ENCODE data around the gene FAM229A.

FAM229A gene

DNA sequence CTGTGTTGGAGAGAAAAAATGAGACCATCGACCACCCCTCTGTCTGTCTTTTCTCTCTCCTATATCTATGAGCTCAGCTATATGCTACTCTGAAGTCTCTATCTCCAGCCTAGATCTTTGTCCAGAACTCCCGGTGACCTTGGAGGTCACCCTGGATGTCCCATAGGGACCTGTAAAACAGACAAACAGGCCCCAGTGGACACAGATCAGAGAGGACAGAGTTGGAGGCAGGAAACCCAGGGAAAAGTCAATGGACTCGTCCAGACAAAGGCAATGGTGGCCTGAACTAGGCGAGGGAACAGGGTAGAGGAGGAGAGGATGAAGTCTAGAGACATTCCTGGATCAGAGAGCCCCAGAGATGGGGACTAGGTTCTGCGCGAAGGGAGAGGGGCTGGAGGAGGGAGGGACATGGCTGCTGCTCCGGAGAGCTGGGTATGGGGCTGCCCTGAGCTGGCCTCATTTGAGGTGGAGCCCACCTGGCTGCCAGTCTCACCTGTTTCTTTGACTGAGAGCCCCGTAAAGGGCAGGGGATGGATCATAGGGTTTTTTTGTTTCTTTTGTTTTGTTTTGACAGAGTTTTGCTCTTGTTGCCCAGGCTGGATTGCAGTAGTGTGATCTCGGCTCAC lies 15.6 kb downstream of the FAM229A start:
- no peak for DNase-seq (ENCODE audit: low spot score)

- no peak for DNase-seq (ENCODE audit: low spot score)
Observed at GRCh38 chr1:32345289-32345827, 16.9 kb downstream of the FAM229A start.

GRCh38 chr1:32342704-32343103 lies 19.6 kb downstream of the FAM229A start:
- no peak for DNase-seq (ENCODE audit: low spot score)

- DNase-seq (ENCODE audit: low spot score), result peak; percentile 72
Observed at GRCh38 chr1:32341971-32342370, 20.3 kb downstream of the FAM229A start.

- DNase-seq (ENCODE audit: low spot score), result no peak
Observed at GRCh38 chr1:32341186-32341757, 21.0 kb downstream of the FAM229A start.

DNA sequence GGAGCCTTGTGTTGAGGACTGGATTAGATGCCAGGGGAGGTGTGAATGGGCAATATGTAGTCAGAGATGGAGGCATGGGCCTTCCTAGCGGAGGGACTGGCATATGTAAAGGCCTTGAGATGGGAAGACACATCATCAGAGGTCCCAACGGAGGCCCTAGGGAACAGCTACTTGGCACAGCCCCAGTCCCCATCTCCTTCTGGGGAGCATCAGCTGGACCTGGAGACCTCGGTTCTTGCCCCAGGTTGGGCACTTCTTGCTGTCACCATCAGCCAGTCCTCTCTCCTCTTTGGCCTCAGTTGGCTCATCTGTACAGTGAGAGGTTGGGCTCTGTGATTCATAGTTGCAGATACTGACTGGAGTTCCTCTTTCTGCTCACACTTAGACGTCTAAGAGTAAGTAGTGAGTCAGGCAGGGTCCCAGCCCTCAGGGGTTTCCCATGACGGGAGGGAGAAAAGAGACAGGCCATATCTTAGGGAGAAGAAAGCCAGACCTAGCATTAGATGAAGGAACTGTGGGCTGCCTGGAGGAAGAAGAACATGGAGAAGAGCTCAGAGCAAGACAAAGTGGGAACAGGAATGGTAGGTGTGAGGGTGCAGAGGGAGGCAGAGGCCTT lies 22.8 kb downstream of the FAM229A start:
- DNase-seq (ENCODE audit: low spot score), result peak; percentile 75

- DNase-seq (ENCODE audit: low spot score), result no peak
Observed at GRCh38 chr1:32338637-32339145, 23.6 kb downstream of the FAM229A start.

GRCh38 chr1:32337855-32338636 lies 24.2 kb downstream of the FAM229A start:
- DNase-seq (ENCODE audit: low spot score), result peak; percentile 64

GRCh38 chr1:32336963-32337675 lies 25.2 kb downstream of the FAM229A start:
- DNase-seq (ENCODE audit: low spot score), result peak; percentile 91

DNA sequence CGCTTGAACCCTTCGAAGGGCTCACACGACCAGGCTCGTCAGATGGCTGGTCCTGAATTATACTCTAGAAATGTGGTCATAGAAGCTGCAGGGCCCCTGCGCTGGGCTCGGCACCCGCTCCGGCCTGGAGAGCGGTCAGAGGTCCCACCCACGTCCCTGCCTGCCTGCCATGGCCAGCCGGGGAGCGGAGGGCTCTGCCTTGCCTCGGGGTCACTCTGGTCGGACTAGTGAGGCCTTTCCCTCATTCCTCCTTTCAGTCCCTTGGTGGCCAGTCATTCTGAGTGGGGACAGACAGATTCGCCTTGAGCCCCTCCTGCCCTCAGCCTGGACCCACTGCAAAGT lies 25.7 kb downstream of the FAM229A start:
- DNase-seq (ENCODE audit: low spot score), result no peak

- peak; percentile 80 for DNase-seq (ENCODE audit: low spot score)
Observed at GRCh38 chr1:32335790-32336590, 26.3 kb downstream of the FAM229A start, which contains the start of gene MARCKSL1. TSS of gene MARCKSL1 (minus strand) at chr1:32336233. CDS start at chr1:32336033, 200 bp downstream.

GRCh38 chr1:32335535-32335789 lies 26.8 kb downstream of the FAM229A start:
- no peak for DNase-seq (ENCODE audit: low spot score)

GRCh38 chr1:32334864-32335534 lies 27.3 kb downstream of the FAM229A start:
- peak; percentile 50 for DNase-seq (ENCODE audit: low spot score)

GRCh38 chr1:32334274-32334861 lies 27.9 kb downstream of the FAM229A start:
- no peak for DNase-seq (ENCODE audit: low spot score)

DNA sequence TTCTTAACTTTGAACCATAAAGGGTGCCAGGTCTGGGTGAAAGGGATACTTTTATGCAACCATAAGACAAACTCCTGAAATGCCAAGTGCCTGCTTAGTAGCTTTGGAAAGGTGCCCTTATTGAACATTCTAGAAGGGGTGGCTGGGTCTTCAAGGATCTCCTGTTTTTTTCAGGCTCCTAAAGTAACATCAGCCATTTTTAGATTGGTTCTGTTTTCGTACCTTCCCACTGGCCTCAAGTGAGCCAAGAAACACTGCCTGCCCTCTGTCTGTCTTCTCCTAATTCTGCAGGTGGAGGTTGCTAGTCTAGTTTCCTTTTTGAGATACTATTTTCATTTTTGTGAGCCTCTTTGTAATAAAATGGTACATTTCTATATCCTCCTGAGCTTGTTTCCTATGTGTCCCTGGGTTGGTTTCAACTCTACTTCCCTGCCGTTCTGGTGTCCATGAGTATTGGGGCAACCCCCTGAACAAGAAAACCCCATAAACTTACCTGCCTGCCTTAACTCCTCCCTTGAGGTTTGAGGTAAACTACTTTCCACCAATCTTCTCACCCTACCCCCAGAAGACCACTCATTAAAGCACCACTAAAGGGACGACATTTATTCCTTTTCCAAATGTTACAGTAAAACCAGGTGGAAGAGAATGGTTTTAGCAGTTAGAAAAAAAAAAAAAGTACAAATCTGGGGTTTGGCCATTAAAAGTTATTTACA lies 28.9 kb downstream of the FAM229A start:
- no peak for DNase-seq (ENCODE audit: low spot score)

DNA sequence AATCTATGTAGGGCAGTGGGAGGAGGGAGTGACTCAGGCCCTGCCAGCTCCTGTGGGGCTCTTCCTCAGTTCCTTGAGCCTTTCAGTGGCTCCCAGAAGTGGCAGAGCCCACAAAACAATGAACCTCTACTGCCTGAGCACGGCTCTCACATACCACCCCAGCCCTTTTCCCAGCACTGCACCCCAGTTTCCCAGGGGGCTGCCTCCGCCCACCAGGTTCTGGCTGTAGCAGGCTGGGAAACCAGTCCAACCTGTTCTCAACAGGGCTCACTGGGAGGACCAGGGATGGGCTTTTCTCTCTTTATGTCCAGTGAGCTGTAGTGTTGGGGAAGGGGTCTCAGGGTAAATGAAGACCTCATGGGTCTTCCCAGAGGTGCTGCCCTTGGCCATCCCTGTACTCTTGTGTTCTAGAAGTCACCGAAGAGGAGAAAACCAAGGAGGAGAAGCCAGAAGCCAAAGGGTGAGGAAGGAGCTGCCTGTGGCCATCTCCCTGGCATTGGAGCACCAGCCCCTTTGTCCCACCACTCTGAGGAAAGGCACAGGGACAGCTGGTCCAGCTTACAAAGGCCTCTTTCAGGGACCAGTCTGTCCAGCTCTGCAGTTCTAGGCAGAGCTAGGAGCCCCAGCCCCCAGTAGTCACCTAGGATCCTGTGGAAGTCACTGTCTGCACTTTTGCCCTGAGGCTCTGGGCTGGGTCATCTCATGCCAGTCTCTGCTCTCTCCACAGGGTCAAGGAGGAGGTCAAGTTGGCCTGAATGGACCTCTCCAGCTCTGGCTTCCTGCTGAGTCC lies 29.8 kb downstream of the FAM229A start:
- no peak for DNase-seq (ENCODE audit: low spot score)

- DNase-seq (ENCODE audit: low spot score), result no peak
Observed at GRCh38 chr1:32331549-32331948, 30.7 kb downstream of the FAM229A start.

DNA sequence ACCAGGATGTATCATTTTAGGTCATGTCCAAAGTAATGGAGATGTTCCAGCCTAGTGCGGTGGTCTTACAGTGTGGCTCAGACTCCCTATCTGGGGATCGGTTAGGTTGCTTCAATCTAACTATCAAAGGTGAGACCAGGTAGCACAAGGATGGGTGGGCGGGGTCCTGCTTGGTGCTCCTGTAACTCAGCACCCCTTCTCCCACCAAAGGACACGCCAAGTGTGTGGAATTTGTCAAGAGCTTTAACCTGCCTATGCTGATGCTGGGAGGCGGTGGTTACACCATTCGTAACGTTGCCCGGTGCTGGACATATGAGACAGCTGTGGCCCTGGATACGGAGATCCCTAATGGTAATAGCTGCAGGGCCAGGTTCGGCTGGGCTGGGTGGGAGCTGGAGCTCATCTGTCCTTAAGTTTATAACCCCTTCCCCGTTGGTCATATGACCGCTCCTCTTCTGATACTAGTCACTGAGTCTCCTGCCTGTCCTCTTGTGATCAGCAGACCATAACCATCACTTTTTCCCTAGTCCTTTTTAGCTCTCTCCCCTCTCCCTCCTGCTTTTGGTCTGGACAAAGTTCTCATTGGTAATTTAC lies 31.6 kb downstream of the FAM229A start:
- no peak for DNase-seq (ENCODE audit: low spot score)

All from kidney tubule cell (primary cell).